Uterus (tissue), 2 donors: ENCODE measurements around the gene FRMD7.

Experiments
- CTCF ChIP-seq, 4 experiments: fragments of 200-600 bp in 2 of 4; fragments of 450-650 bp in 2 of 4; sonication (generic) in 2 of 4; IDR thresholded peaks; one replicate each; pipeline ENCODE4 v1.5.1; 2016 to 2019; ENCODE audit warnings: antibody characterized with exemption in 4 of 4, mild to moderate bottlenecking in 2 of 4, moderate library complexity in 1 of 4
- POLR2A ChIP-seq, 2 donors: fragments of 450-650 bp; IDR thresholded peaks; one replicate each; pipeline ENCODE4 v1.6.1; 2016; ENCODE audit warnings: antibody characterized with exemption in 2 of 2, mild to moderate bottlenecking in 1 of 2, moderate library complexity in 1 of 2

- TF ChIP-seq CTCF (IDR thresholded peaks at IDR 0.05): no peak
- no peak for TF ChIP-seq POLR2A (IDR thresholded peaks at IDR 0.05)
Measured at GRCh38 chrX:132090403-132091159, 37.2 kb downstream of the FRMD7 start.
